Activated CD8-positive, alpha-beta memory T cell treated with anti-CD3 and anti-CD28 coated beads for 48 hours (primary cell): ENCODE data around the gene ELP6.
A peak's percentile ranks its signal among the peaks of the same experiment; 100 is the strongest.
"Not testable (repeated sequence)": the region's sequence is repeated elsewhere in the genome, so short reads cannot be mapped to it uniquely, and the experiment has no call there.

ENCODE experiments used
- DNase-seq, 3 experiments: peaks; one replicate each; pipeline ENCODE4 v3.0.0-alpha.2; 2020; ENCODE audit warnings: low read depth in 2 of 3, low spot score in 2 of 3

ELP6 gene

GRCh38 chr3:47512416-47513124 is 942 bp downstream of the ELP6 start:
- peak in 1 of 3 experiments; percentile 4 for DNase-seq

- not testable (repeated sequence) for DNase-seq
Observed at GRCh38 chr3:47505267-47505666, 8.2 kb downstream of the ELP6 start.

GRCh38 chr3:47504113-47504512 is 9.4 kb downstream of the ELP6 start:
- no peak for DNase-seq

GRCh38 chr3:47503033-47503432 is 10.5 kb downstream of the ELP6 start:
- no peak for DNase-seq

- DNase-seq = no peak
Observed at GRCh38 chr3:47496892-47497291, 16.6 kb downstream of the ELP6 start.

GRCh38 chr3:47495886-47496285 is 17.6 kb downstream of the ELP6 start:
- no peak for DNase-seq

GRCh38 chr3:47495111-47495510 is 18.4 kb downstream of the ELP6 start:
- no peak for DNase-seq

GRCh38 chr3:47491777-47492176 is 21.7 kb downstream of the ELP6 start:
- DNase-seq = no peak

- DNase-seq = no peak
Observed at GRCh38 chr3:47491186-47491585, 22.3 kb downstream of the ELP6 start.

GRCh38 chr3:47487265-47487664 is 26.2 kb downstream of the ELP6 start:
- no peak for DNase-seq

- DNase-seq = no peak
Observed at GRCh38 chr3:47485812-47486211, 27.7 kb downstream of the ELP6 start.

GRCh38 chr3:47482366-47482765 is 31.1 kb downstream of the ELP6 start:
- no peak for DNase-seq

- DNase-seq = not testable (repeated sequence)
Observed at GRCh38 chr3:47481763-47482162, 31.7 kb downstream of the ELP6 start.

GRCh38 chr3:47480267-47480666 is 33.2 kb downstream of the ELP6 start:
- not testable (repeated sequence) for DNase-seq

GRCh38 chr3:47479826-47480160 is 33.7 kb downstream of the ELP6 start:
- no peak for DNase-seq

- DNase-seq = no peak
Observed at GRCh38 chr3:47478022-47478421, 35.5 kb downstream of the ELP6 start.

- no peak for DNase-seq
Observed at GRCh38 chr3:47476644-47477199, 36.8 kb downstream of the ELP6 start.

- no peak for DNase-seq
Observed at GRCh38 chr3:47476330-47476626, 37.2 kb downstream of the ELP6 start.

GRCh38 chr3:47475570-47476329 is 37.8 kb downstream of the ELP6 start, which contains the start of gene SCAP:
TSS of gene SCAP (minus strand) at chr3:47475941. CDS start at chr3:47442993, 32,948 bp downstream.
- peak; percentile 92 to 99 (median 98) for DNase-seq

- peak in 1 of 3 experiments; percentile 9 for DNase-seq
Observed at GRCh38 chr3:47475029-47475569, 38.4 kb downstream of the ELP6 start.

- DNase-seq = no peak
Observed at GRCh38 chr3:47473391-47473790, 40.1 kb downstream of the ELP6 start.

GRCh38 chr3:47469616-47470015 is 43.9 kb downstream of the ELP6 start:
- DNase-seq = no peak
